CD14-positive monocyte (primary cell): ENCODE measurements around the gene IDH2. TPM values are rescaled to one million over a fixed set of nuclear protein-coding genes. Genes with fewer than 3 reads are reported as not detected.
"Not testable (repeated sequence)": the region's sequence is repeated elsewhere in the genome, so short reads cannot be mapped to it uniquely, and the experiment has no call there.

Experiments
- DNase-seq, 3 donors: peaks; one replicate each; pipeline ENCODE4 v3.0.0-alpha.2; 2011 to 2022
- H2AFZ ChIP-seq: 2 replicates; pipeline ENCODE4 v1.6.0; 2012; ENCODE audit warnings: mild to moderate bottlenecking, low read depth, low read length, inconsistent platforms; ENCODE audit not compliant: insufficient read depth, poor library complexity, severe bottlenecking
- H3K27ac ChIP-seq, 2 donors: 1 replicate in 1 of 2; 2 replicates in 1 of 2; pipeline ENCODE4 v1.5.1; 2012 to 2013; ENCODE audit warnings: low read length in 2 of 2, control low read depth in 1 of 2, inconsistent platforms in 1 of 2, low read depth in 1 of 2, mild to moderate bottlenecking in 1 of 2
- H3K27me3 ChIP-seq, 2 donors: one replicate each; pipeline versions ENCODE4 v1.6.0 to v1.6.1; 2011 to 2013; ENCODE audit warnings: low read length in 2 of 2; ENCODE audit not compliant: control insufficient read depth in 2 of 2, insufficient read depth in 2 of 2
- H3K36me3 ChIP-seq, 2 donors: replicated peaks in 1 of 2; 1 replicate in 1 of 2; 2 replicates in 1 of 2; pipeline versions ENCODE4 v1.5.1 to v1.6.1; 2012 to 2013; ENCODE audit warnings: low read length in 2 of 2, control low read depth in 1 of 2, inconsistent platforms in 1 of 2, mild to moderate bottlenecking in 1 of 2; ENCODE audit not compliant: insufficient read depth in 2 of 2, control insufficient read depth in 1 of 2
- H3K4me1 ChIP-seq, 2 donors: 1 replicate in 1 of 2; 2 replicates in 1 of 2; pipeline versions ENCODE4 v1.5.1 to v1.6.1; 2012 to 2013; ENCODE audit warnings: low read length in 2 of 2, control low read depth in 1 of 2, inconsistent platforms in 1 of 2, mild to moderate bottlenecking in 1 of 2, moderate library complexity in 1 of 2; ENCODE audit not compliant: insufficient read depth in 2 of 2, control insufficient read depth in 1 of 2
- H3K4me2 ChIP-seq: replicated peaks from 2 replicates; pipeline ENCODE3; 2012; ENCODE audit warnings: low read length, moderate library complexity, mild to moderate bottlenecking; ENCODE audit not compliant: poor library complexity, severe bottlenecking; ENCODE audit errors: extremely low read depth
- H3K4me3 ChIP-seq, 3 experiments: fragments of 200-600 bp in 1 of 3; sonication (generic) in 1 of 3; replicated peaks in 1 of 3; 1 replicate in 2 of 3; 2 replicates in 1 of 3; pipeline ENCODE4 v1.5.1; 2011 to 2013; ENCODE audit warnings: low read length in 3 of 3, mild to moderate bottlenecking in 3 of 3, control low read depth in 2 of 3, low read depth in 2 of 3, inconsistent platforms in 1 of 3, moderate library complexity in 1 of 3
- H3K79me2 ChIP-seq: 2 replicates; pipeline ENCODE4 v1.6.0; 2012; ENCODE audit warnings: mild to moderate bottlenecking, control low read depth, inconsistent platforms, low read length, moderate library complexity; ENCODE audit not compliant: insufficient read depth
- H3K9ac ChIP-seq: 2 replicates; pipeline ENCODE4 v1.6.0; 2017; ENCODE audit warnings: low read length, mild to moderate bottlenecking; ENCODE audit not compliant: insufficient read depth, poor library complexity, severe bottlenecking
- H3K9me3 ChIP-seq, 2 donors: replicated peaks in 1 of 2; 1 replicate in 1 of 2; 2 replicates in 1 of 2; pipeline versions ENCODE4 v1.5.1 to v1.6.1; 2012 to 2013; ENCODE audit warnings: low read length in 2 of 2, control low read depth in 1 of 2; ENCODE audit not compliant: control insufficient read depth in 1 of 2, insufficient read depth in 1 of 2
- H4K20me1 ChIP-seq: 2 replicates; pipeline ENCODE4 v1.6.0; 2012; ENCODE audit warnings: mild to moderate bottlenecking, low read length, control low read depth, moderate library complexity; ENCODE audit not compliant: insufficient read depth
- H3K27ac Mint-ChIP-seq, 7 donors: one replicate each; pipeline ENCODE4 v1.8.0; 2020; ENCODE audit warnings: mild to moderate bottlenecking in 7 of 7, mixed read lengths in 7 of 7, moderate library complexity in 6 of 7, inconsistent platforms in 2 of 7
- H3K27me3 Mint-ChIP-seq, 3 donors: one replicate each; pipeline ENCODE4 v1.8.0; 2021 to 2022; ENCODE audit warnings: low read depth in 3 of 3, mild to moderate bottlenecking in 3 of 3, mixed read lengths in 3 of 3, moderate library complexity in 3 of 3, inconsistent platforms in 1 of 3
- H3K36me3 Mint-ChIP-seq, 2 donors: one replicate each; pipeline ENCODE4 v1.8.0; 2020; ENCODE audit warnings: mixed read lengths in 2 of 2, inconsistent platforms in 1 of 2, mild to moderate bottlenecking in 1 of 2
- H3K4me1 Mint-ChIP-seq: one replicate; pipeline ENCODE4 v1.8.0; 2020; ENCODE audit warnings: mild to moderate bottlenecking, mixed read lengths
- H3K4me3 Mint-ChIP-seq, 2 donors: one replicate each; pipeline ENCODE4 v1.8.0; 2020; ENCODE audit warnings: mild to moderate bottlenecking in 2 of 2, mixed read lengths in 2 of 2, moderate library complexity in 1 of 2
- H3K9me3 Mint-ChIP-seq, 7 donors: one replicate each; pipeline ENCODE4 v1.8.0; 2020 to 2022; ENCODE audit warnings: mixed read lengths in 7 of 7, mild to moderate bottlenecking in 6 of 7, moderate library complexity in 6 of 7, inconsistent platforms in 2 of 7
- WGBS: methylation state at CpG from one replicate; pipeline ENCODE4 v1.1.5; 2013; ENCODE audit warnings: missing lambda C conversion rate; ENCODE audit not compliant: insufficient coverage; 5-methylcytosine and 5-hydroxymethylcytosine counted together
- intact Hi-C, 2 donors: fragments of 100-400 bp; cut with micrococcal nuclease; formaldehyde crosslinking; loops; one replicate each; pipeline versions ENCODE4 v1.15.0 to v1.15.1; 2023
- polyA plus RNA-seq, 3 donors: library from polyadenylated mRNA; depleted of rRNA in 1 of 3; unstranded in 2 of 3; stranded (reverse) in 1 of 3; fragments of 300-500 nt in 2 of 3; fragments of >200 nt in 1 of 3; fragmentation: Illumina TruSeq in 2 of 3; gene quantifications; 1 replicate in 2 of 3; 2 replicates in 1 of 3; pipeline ENCODE4 v1.2.3, GENCODE V29; 2012 to 2021
- TF ChIP-seq, protein P1 (sequence below): fragments of 200-600 bp; IDR thresholded peaks from one replicate; pipeline ENCODE4 v1.8.0; 2022; ENCODE audit warnings: antibody characterized with exemption, mild to moderate bottlenecking

The IDH2 gene
- polyA plus RNA-seq, 3 donors: 40.6 to 115 (median 82.2) TPM

DNA sequence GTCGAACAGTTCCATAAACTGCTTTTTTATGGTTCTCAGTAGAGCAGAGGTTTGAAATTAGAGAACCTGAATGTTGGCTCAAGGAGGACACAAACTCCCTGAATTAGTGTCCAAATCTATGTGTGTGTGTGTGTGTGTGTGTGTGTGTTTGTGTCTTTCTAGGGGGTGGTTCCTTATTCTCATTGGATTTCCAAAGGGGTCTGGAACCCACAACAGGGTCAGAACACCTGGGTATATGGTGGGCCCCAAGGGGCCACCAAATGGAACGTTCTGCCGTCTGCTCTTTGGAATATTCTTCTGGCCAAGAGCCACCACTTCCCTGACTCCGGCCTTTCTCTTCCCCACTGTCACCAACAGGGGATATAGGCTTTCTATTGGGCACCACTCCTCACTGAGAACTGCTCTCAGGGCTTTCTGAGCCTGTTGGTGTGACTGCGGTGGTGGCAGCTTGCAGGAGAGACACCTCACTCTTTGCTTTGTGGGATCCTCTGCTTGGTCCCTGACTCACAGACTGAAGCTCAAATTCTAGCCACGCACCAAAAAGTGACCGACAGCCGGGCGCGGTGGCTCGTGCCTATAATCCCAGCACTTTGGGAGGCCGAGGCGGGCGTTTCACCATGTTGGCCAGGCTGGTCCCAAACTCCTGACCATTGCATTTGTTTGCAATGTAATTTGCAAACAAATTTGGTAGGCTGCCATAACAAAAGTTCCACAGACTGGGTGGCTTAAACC, 47.5 kb upstream of the IDH2 start:
- H3K4me2 ChIP-seq: no peak overlapping the region
- H3K4me1 ChIP-seq: peaks cover under 1 to 7% of the 10 kb centered on the region in 2 donors
- no peaks in the 10 kb centered on the region for H4K20me1 ChIP-seq
- peaks cover 0 to 3% (median 2%) of the 10 kb centered on the region in 3 donors for H3K27me3 Mint-ChIP-seq
- no peak overlapping the region for H3K4me3 ChIP-seq
- no peak for DNase-seq
- no peaks in the 10 kb centered on the region for H3K27me3 ChIP-seq
- no peak overlapping the region for H3K4me3 Mint-ChIP-seq
- WGBS: 98% methylated on average over 11 of the region's 14 CpGs
- H3K4me1 Mint-ChIP-seq: peaks cover 4% of the 10 kb centered on the region
- TF ChIP-seq, protein P1, sequence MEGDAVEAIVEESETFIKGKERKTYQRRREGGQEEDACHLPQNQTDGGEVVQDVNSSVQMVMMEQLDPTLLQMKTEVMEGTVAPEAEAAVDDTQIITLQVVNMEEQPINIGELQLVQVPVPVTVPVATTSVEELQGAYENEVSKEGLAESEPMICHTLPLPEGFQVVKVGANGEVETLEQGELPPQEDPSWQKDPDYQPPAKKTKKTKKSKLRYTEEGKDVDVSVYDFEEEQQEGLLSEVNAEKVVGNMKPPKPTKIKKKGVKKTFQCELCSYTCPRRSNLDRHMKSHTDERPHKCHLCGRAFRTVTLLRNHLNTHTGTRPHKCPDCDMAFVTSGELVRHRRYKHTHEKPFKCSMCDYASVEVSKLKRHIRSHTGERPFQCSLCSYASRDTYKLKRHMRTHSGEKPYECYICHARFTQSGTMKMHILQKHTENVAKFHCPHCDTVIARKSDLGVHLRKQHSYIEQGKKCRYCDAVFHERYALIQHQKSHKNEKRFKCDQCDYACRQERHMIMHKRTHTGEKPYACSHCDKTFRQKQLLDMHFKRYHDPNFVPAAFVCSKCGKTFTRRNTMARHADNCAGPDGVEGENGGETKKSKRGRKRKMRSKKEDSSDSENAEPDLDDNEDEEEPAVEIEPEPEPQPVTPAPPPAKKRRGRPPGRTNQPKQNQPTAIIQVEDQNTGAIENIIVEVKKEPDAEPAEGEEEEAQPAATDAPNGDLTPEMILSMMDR: no peak
- no peak overlapping the region for H2AFZ ChIP-seq
- H3K9me3 ChIP-seq: no peaks in the 10 kb centered on the region
- H3K36me3 Mint-ChIP-seq: no peaks in the 10 kb centered on the region
- intact Hi-C loops: loop anchor here in 1 of 2 donors (10.0 kb wide), 1 partner anchor 135 kb away; no protein-coding TSS in a partner anchor
- no peak overlapping the region for H3K9ac ChIP-seq
- no peak overlapping the region for H3K27ac Mint-ChIP-seq
- H3K79me2 ChIP-seq: no peaks in the 10 kb centered on the region
- H3K9me3 Mint-ChIP-seq: peaks cover 0 to 3% (median 0%) of the 10 kb centered on the region in 7 donors
- no peak overlapping the region for H3K27ac ChIP-seq
- H3K36me3 ChIP-seq: no peaks in the 10 kb centered on the region

DNA sequence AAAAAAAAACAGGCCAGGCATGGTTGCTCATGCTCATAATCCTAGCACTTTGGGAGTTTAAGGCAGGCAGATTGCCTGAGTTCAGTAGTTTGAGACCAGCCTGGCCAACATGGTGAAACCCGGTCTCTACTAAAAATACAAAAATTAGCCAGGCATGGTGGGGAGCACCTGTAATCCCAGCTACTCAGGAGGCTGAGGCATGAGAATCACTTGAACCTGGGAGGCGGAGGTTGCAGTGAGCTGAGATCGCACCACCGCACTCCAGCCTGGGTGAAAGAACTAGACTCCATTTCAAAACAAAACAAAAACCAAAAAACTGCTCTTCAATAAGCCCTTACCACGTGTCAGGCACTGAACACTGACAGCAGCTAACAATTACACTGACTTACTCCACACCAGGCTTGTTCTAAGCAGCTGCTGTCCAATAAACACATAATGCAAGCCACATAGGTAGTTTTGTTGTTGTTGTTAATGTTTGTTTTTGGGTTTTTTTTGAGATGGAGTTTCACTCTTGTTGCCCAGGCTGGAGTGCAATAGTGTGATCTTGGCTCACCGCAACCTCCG, 44.0 kb upstream of the IDH2 start:
- 100% methylated on average over 1 of the region's 7 CpGs for WGBS
- H3K9ac ChIP-seq: not testable (repeated sequence)
- H3K27ac Mint-ChIP-seq: peak overlapping the region in 1 of 7 donors; percentile 48

More for the DNA sequence above, 44.0 kb upstream of the IDH2 start:
- not testable (repeated sequence) for H3K9me3 Mint-ChIP-seq, H3K79me2 ChIP-seq, H3K4me2 ChIP-seq, H3K4me3 ChIP-seq, H4K20me1 ChIP-seq, H3K9me3 ChIP-seq, H3K27me3 Mint-ChIP-seq, H3K4me3 Mint-ChIP-seq, DNase-seq, H3K27ac ChIP-seq, H2AFZ ChIP-seq, H3K36me3 Mint-ChIP-seq, H3K27me3 ChIP-seq, H3K36me3 ChIP-seq
- intact Hi-C loops: loop anchor here in 1 of 2 donors (10.0 kb wide), 1 partner anchor 139 kb away; no protein-coding TSS in a partner anchor
- H3K4me1 Mint-ChIP-seq: peaks cover 21% of the 10 kb centered on the region
- H3K4me1 ChIP-seq: peaks cover 9 to 18% of the 10 kb centered on the region in 2 donors
